Stimulated activated CD8-positive, alpha-beta memory T cell treated with anti-CD3 and anti-CD28 coated beads, Interleukin-12 subunit alpha, Interleukin-12 subunit beta, amount 100 ng/mL, for 24 hours (primary cell): ENCODE results near the gene SLC9A4.
"Not testable (repeated sequence)": the region's sequence is repeated elsewhere in the genome, so short reads cannot be mapped to it uniquely, and the experiment has no call there.

Source experiments
- DNase-seq: peaks from one replicate; pipeline ENCODE4 v3.0.0-alpha.2; 2020; ENCODE audit errors: extremely low read depth

The SLC9A4 gene

DNA sequence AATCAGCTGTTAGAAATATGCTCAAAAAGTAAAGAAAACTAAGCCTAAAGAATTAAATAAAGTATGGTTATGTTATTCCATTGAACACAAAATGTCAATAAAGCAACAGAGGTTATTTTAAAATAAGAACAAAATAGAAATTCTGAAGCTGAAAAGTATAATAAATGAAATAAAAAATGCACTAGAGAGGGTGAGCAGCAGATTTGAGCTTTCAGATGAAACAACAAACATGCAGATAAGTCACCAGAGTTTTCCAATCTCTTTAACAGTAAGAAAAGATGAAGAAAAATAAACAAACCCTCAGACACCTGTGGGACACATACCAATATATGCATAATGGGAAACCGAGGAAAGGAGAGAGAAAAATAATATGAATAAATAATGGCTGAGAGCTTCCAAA is 76.0 kb downstream of the SLC9A4 start:
- DNase-seq: no peak

DNA sequence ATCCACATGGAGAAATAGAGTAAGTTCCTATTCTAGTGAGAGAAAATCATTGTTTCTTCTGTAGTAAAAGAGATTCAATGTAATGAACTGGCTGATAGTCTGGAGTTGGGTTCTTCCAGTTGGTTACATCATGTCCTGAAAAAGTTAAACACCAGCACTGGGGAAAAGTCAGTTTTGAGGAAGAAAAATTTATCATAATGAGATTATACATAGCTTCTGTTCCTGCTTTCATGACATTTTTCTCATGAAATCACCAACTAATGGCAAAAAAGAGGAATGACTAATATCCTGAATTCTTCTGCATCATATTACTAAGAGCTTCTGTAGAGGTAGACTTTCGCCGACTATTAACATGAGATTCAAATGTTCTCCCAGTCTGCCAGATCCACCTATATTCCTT is 77.1 kb downstream of the SLC9A4 start:
- no peak for DNase-seq

DNA sequence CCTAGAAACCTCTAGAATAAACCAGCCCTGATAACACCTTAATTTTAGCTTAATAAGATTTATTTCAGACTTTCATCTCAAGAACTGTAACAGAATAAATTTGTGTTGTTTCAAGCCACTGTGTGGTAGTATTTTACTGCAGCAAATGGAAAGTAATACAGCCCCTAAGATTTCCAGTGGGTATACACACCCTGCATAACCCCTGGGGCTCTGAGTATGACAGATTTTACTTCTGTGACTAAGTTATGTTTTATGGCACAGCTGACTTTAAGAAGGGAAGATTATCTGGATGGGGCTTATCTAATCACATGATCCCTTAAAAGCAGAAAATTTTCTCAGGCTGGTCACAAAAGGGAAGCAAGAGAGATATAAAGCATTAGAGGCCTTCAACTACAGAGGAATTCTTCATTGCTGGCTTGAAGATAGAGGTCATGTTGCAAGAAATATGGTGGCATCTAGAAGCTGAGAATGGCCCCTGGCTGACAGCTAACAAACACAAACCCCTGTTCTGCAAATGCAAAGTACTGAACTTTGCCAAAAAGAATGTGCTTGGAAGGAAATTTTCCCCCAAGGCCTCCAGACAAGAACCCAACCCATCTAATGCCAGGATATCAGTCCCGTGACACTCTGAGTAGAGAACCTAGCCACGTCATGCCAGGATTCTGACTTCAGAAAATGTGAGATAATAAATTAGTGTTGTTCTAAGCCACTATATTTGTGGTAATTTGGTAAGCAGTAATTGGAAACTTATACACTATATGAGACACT is 78.5 kb downstream of the SLC9A4 start:
- DNase-seq: no peak

DNA sequence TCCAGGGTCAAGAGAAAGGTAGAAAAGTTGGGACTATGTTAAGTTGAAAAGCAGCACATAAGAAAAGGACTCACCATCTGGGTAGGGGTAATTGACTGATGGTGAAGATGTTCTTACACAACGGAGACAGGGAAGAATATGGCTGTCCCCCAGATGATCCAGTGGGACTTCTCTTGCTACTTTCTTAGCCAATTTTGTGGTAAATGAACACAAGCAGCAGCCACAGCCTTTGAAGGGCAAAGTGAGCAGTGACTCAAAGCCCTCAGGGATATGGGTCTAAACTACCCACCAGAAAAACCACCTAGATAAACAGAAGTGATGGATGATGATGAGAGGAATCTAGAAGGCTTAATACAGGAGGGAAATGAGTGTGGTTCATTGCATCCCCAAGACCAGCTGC is 80.6 kb downstream of the SLC9A4 start:
- DNase-seq: no peak

DNA sequence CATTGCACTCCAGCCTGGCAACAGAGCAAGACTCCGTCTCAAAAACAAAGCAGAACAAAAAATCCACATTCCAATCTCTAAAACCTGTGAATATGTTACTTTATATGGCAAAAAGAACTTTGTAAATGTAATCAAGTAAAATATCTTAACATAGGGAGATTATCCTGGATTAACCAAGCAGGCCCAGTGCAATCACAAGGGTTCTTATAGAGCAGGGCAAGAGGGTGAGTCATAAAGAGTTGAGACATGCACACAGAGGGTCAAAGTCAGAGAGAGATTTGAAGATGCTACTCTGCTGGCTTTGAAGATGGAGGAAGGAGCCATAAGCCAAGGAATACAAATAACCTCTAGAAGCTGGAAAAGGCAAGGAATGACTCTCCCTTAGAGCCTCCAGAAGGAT is 85.4 kb downstream of the SLC9A4 start:
- DNase-seq: no peak

DNA sequence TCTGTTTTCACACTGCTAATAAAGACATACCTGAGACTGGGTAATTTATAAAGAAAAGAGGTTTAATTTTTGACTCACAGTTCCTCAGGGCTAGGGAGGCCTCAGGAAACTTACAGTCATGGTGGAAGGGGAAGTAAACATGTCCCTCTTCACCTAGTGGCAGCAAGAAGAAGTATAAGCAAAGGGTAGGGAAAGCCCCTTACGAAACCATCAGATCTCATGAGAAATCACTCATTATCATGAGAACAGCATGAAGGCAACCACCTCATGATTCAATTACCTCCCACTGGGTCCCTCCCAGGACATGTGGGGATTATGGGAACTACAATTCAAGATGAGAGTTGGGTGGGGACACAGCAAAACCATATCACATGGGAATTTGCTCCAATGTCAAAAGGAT is 89.5 kb downstream of the SLC9A4 start:
- DNase-seq: not testable (repeated sequence)

DNA sequence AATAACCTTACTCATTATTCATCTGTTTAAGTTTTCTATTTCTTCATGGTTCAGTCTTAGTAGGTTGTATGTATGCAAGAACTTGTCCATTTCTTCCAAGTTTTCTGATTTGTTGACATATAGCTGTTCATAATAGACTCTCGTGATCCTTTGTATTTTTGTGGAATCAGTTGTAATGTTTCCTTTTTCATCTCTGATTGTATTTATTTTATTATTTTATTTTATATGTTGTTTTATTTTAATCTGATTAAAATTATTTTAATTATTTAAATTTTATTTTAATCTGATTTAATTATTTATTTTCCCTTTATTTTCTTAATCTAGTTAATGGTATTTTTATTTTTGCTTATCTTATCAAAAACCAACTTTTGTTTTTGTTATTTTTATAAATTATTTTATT is 102.9 kb downstream of the SLC9A4 start:
- no peak for DNase-seq

DNA sequence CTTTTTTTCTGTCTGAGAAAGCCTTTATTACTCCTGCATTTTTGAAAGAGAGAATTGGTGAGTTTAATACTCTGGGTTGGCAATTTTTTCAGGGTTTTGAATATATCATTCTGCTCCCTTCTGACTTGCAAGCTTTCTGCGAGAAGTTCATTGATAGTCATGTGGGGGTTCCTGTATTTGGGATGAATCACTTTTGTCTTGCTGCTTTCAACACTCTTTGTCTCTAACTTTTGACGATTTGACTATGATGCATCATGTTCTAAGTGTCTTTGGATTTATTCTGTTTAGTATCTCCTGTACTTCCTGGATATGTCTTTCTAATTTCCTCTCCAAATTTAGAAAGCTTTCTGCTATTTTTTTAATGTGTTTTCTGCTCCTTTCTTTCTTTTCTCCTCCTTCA is 105.3 kb downstream of the SLC9A4 start:
- DNase-seq: no peak

DNA sequence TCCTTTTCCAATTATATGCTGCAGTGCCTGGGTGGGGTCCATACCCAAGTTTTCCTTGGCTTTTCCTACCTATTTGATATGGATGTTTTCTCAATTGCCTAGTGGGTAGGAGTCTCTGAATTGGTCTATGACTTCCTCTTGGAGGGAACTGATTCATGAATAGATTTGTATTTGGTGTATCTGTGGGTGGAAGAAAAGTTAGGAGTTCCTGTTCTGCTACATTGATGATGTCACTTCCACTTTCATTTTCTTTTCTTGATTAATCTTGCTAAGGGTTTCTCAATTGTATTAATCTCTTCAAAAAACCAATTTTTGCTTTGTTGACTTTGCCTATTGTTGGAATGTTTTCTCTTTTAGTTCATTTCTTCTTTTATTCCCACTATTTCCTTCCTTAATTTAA is 108.9 kb downstream of the SLC9A4 start:
- DNase-seq: no peak

DNA sequence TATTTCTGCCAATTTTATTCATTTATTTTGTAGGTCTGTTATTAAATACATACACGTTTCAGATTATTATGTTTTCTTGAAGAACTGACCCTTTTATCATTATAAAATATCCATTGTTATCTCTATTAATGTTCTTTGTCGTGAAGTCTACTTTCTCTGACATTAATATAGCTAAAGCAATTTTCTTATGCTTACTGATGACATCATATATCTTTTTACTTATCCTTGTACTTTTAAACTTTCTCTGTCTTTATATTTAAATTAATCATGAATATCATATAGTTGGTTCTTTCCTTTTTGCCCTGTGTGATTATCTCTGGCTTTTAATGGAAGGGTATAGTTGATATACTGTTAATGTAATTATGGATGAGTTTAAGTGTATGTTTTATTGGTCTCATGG is 109.8 kb downstream of the SLC9A4 start:
- DNase-seq: no peak
